PC-9 (cell line): ENCODE data around the gene LMNTD2. TPM values are rescaled to one million over a fixed set of nuclear protein-coding genes. Genes with fewer than 3 reads are reported as not detected.

Experiments
- BruUV-seq: library from RNA; stranded (reverse); fragments of 400-500 nt; replicated peaks from 2 replicates; lab custom pipeline; 2021; lab: Mats Ljungman, UMichigan
- CTCF ChIA-PET: fragments of 300-600 bp; sonication (Branson Sonifier 250); formaldehyde crosslinking; loops from one replicate; lab custom pipeline; 2022; ENCODE audit warnings: antibody characterized with exemption; lab: Charles Lee
- POLR2A ChIA-PET: fragments of 300-600 bp; sonication (Branson Sonifier 250); formaldehyde crosslinking; loops from one replicate; lab custom pipeline; 2022; ENCODE audit warnings: antibody characterized with exemption; ENCODE audit not compliant: unreplicated experiment; lab: Charles Lee
- DNase-seq, 2 experiments: peaks; one replicate each; pipeline versions ENCODE4 v3.0.0 to v3.0.0-alpha.2; 2015 to 2022; ENCODE audit warnings: mixed read lengths in 1 of 2
- H2AFZ ChIP-seq: fragments of 200-600 bp; sonication (generic); 2 replicates; pipeline ENCODE4 v1.8.1; 2017; ENCODE audit warnings: antibody characterized with exemption
- H3F3A ChIP-seq: fragments of 200-600 bp; sonication (generic); 2 replicates; pipeline ENCODE4 v1.8.1; 2017; ENCODE audit warnings: antibody characterized with exemption, mild to moderate bottlenecking, low read depth; ENCODE audit not compliant: insufficient read depth
- H3K27ac ChIP-seq: fragments of 200-600 bp; sonication (generic); 2 replicates; pipeline ENCODE4 v1.6.1; 2016; ENCODE audit warnings: mixed run types
- H3K27me3 ChIP-seq: fragments of 200-600 bp; sonication (generic); 2 replicates; pipeline ENCODE4 v1.6.1; 2016; ENCODE audit warnings: low read depth, mixed run types; ENCODE audit not compliant: insufficient read depth
- H3K36me3 ChIP-seq: fragments of 200-600 bp; sonication (generic); 2 replicates; pipeline ENCODE4 v1.6.1; 2016; ENCODE audit warnings: low read depth, mixed run types
- H3K4me1 ChIP-seq: fragments of 200-600 bp; sonication (generic); replicated peaks from 2 replicates; pipeline ENCODE4 v1.6.1; 2016; ENCODE audit warnings: mixed run types; ENCODE audit not compliant: insufficient read depth
- H3K4me2 ChIP-seq: fragments of 200-600 bp; sonication (generic); 2 replicates; pipeline ENCODE4 v1.6.1; 2017; ENCODE audit warnings: mixed run types
- H3K4me3 ChIP-seq: fragments of 200-600 bp; sonication (generic); 2 replicates; pipeline ENCODE4 v1.6.1; 2016; ENCODE audit warnings: mixed run types
- H3K79me2 ChIP-seq: fragments of 200-600 bp; sonication (generic); 2 replicates; pipeline ENCODE4 v1.6.1; 2017; ENCODE audit warnings: low read depth, mixed run types
- H3K9me2 ChIP-seq: fragments of 200-600 bp; sonication (generic); 2 replicates; pipeline ENCODE4 v1.8.1; 2017; ENCODE audit warnings: mild to moderate bottlenecking; ENCODE audit not compliant: insufficient read depth
- H3K9me3 ChIP-seq: fragments of 200-600 bp; sonication (generic); 2 replicates; pipeline ENCODE4 v1.8.1; 2016; ENCODE audit warnings: low read depth; ENCODE audit not compliant: insufficient read depth
- H4K20me1 ChIP-seq: fragments of 200-600 bp; sonication (generic); 2 replicates; pipeline ENCODE4 v1.8.1; 2017; ENCODE audit not compliant: insufficient read depth
- EZH2 ChIP-seq: fragments of 200-600 bp; sonication (generic); IDR thresholded peaks from 2 replicates; pipeline ENCODE4 v1.8.0; 2017; ENCODE audit warnings: antibody characterized with exemption, low read depth
- intact Hi-C: fragments of 100-400 bp; cut with micrococcal nuclease; formaldehyde crosslinking; loops from one replicate; pipeline ENCODE4 v1.10.0; 2022; ENCODE audit not compliant: unreplicated experiment
- total RNA-seq: library from RNA; stranded (reverse); gene quantifications from 2 replicates; pipeline ENCODE4 v1.2.3, GENCODE V29; 2021
- TF ChIP-seq, protein P1 (sequence below): fragments of 200-600 bp; sonication (generic); conservative IDR thresholded peaks from 2 replicates; pipeline ENCODE4 v1.6.1; 2017; ENCODE audit warnings: mixed run types, antibody characterized with exemption, mild to moderate bottlenecking, moderate library complexity

LMNTD2 gene
- total RNA-seq, 1 experiment from 2014 or later = 16.3 TPM

DNA sequence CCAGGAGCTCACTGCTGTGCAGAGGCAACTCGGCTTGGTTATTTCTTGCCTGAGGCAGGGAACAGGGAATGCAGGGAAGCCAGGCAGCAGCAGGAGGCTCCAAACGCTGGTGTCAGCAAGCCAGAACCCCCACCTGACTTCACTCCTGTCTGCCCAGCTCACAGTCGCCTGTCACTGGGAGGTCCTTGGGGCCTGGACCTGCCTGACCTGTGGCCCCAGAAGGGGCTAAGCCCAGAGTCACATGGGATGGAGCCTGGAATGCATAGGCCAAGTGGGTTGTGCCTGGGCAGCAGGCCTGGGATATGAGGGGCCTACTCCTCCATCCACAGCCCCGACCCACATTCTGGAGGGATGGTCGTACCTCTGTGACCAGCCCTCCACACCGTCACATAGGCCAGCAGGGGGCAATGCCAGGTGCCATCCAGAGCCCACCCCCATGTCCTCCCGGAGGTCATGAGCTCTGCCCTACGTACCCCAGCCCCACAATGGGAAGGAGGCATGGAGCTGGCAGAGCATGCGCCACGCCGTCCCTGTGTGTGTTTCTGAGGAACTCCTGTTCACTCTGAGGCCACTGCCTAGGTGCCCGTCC is 5.5 kb upstream of the LMNTD2 start:
- no peaks in the 10 kb centered on the region; the same call in 1 of the 2 replicates for H3F3A ChIP-seq
- H3K4me3 ChIP-seq = no peak overlapping the region
- no peaks in the 10 kb centered on the region; the same call in 1 of the 2 replicates for H4K20me1 ChIP-seq
- H3K9me2 ChIP-seq = no peaks in the 10 kb centered on the region
- ChIA-PET CTCF (interaction anchor here (0.7 kb wide), 1 partner anchor 177 kb away, joined by 4 read pairs; no protein-coding TSS in a partner anchor), POLR2A (no interaction called here)
- no peak overlapping the region for H2AFZ ChIP-seq
- no peaks in the 10 kb centered on the region for H3K27me3 ChIP-seq
- H3K27ac ChIP-seq = no peak overlapping the region
- TF ChIP-seq EZH2 = no peak
- TF ChIP-seq, protein P1, sequence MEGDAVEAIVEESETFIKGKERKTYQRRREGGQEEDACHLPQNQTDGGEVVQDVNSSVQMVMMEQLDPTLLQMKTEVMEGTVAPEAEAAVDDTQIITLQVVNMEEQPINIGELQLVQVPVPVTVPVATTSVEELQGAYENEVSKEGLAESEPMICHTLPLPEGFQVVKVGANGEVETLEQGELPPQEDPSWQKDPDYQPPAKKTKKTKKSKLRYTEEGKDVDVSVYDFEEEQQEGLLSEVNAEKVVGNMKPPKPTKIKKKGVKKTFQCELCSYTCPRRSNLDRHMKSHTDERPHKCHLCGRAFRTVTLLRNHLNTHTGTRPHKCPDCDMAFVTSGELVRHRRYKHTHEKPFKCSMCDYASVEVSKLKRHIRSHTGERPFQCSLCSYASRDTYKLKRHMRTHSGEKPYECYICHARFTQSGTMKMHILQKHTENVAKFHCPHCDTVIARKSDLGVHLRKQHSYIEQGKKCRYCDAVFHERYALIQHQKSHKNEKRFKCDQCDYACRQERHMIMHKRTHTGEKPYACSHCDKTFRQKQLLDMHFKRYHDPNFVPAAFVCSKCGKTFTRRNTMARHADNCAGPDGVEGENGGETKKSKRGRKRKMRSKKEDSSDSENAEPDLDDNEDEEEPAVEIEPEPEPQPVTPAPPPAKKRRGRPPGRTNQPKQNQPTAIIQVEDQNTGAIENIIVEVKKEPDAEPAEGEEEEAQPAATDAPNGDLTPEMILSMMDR = no peak
- H3K36me3 ChIP-seq = no peaks in the 10 kb centered on the region
- H3K4me2 ChIP-seq = no peak overlapping the region
- no peak for DNase-seq
- no peaks in the 10 kb centered on the region for H3K9me3 ChIP-seq
- intact Hi-C loops = loop anchor here (10.0 kb wide), 1 partner anchor 159 kb away; no protein-coding TSS in a partner anchor
- BruUV-seq = no TSS peak
- 0 out of 2 replicates have a peak, but pooled peaks cover 6% of the 10 kb centered on the region for H3K4me1 ChIP-seq
- peaks cover 10% of the 10 kb centered on the region; the same call in 1 of the 2 replicates for H3K79me2 ChIP-seq

DNA sequence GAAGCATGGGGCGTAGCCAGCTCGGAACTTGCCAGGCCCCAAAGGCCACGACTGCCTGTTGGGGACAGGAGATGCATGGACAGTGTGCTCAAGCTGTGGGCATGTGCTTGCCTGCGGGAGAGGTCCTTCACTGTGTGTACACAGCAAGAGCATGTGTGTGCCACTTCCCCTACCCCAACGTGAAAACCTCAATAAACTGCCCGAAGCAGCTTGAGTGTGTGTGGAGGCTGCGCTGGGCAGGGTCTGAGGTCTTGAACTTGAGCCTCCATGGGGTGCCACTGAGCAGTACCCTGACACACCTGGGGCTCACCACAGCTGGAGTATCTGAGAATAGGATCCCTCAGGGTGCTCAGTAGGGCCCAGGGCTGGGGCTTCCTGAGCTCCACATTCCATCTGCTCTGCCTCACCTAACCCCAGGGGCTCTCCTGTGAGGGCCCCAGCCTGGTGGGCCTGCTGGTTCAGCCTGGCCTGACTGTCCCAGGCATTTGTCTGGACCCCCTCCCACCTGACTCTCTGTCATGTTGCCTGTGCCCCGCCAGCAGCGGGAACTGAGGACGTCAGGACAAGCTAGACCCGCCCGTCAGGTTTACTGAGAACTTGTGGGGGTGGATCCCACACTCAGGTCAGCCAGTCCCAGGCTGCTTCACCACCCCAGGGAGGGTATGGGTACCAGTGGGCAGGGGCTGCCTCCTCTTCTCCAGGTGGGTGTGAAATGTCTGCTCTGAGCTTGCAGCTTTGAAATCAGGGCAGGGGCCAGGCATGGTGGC is 3.5 kb upstream of the LMNTD2 start:
- peak; percentile 48 to 57 for DNase-seq
- Histone ChIP-seq H4K20me1 (no peaks in the 10 kb centered on the region; the same call in 1 of the 2 replicates), H3K4me1 (0 out of 2 replicates have a peak, but pooled peaks cover under 1% of the 10 kb centered on the region), H3K4me2 (no peak overlapping the region), H3K9me2 (no peaks in the 10 kb centered on the region), H3K36me3 (no peaks in the 10 kb centered on the region), H3K4me3 (no peak overlapping the region), H3F3A (peaks cover 4% of the 10 kb centered on the region; the same call in 1 of the 2 replicates), H3K27ac (no peak overlapping the region), H3K27me3 (no peaks in the 10 kb centered on the region), H3K9me3 (no peaks in the 10 kb centered on the region), H2AFZ (no peak overlapping the region), H3K79me2 (peaks cover 10% of the 10 kb centered on the region; the same call in 1 of the 2 replicates)
- ChIA-PET POLR2A (interaction anchor here (0.5 to 0.6 kb wide), 2 partner anchors 141 to 143 kb away, joined by 5 read pairs; no protein-coding TSS in a partner anchor), CTCF (no interaction called here)
- BruUV-seq = no TSS peak
- intact Hi-C loops = loop anchor here (10.0 kb wide), 1 partner anchor 161 kb away; no protein-coding TSS in a partner anchor
- TF ChIP-seq, protein P1 = no peak

DNA sequence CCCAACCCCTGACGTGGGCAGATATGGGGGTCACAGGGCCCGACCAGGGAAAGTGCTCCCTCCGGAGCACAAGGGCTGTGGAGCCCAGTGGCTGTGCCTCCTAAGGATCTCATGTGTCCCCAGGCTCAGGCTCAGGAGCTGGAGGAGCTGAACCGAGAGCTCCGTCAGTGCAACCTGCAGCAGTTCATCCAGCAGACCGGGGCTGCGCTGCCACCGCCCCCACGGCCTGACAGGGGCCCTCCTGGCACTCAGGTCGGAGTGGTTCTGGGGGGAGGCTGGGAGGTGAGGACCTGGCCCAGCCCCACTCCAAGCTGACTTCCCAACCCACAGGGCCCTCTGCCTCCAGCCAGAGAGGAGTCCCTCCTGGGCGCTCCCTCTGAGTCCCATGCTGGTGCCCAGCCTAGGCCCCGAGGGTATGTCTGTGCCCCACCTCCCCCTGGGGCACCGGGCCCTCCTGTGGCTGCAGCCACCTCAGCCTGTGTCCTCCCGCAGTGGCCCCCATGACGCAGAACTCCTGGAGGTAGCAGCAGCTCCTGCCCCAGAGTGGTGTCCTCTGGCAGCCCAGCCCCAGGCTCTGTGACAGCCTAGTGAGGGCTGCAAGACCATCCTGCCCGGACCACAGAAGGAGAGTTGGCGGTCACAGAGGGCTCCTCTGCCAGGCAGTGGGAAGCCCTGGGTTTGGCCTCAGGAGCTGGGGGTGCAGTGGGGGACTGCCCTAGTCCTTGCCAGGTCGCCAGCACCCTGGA is 2.7 kb upstream of the LMNTD2 start:
- intact Hi-C loops = loop anchor here (10.0 kb wide), 1 partner anchor 162 kb away; no protein-coding TSS in a partner anchor
- no TSS peak for BruUV-seq

More for the DNA sequence above, 2.7 kb upstream of the LMNTD2 start:
- Histone ChIP-seq H3K27me3 (no peaks in the 10 kb centered on the region), H3K4me2 (no peak overlapping the region), H3F3A (peaks cover 4% of the 10 kb centered on the region; the same call in 1 of the 2 replicates), H3K4me1 (no peaks in the 10 kb centered on the region), H3K9me3 (no peaks in the 10 kb centered on the region), H3K4me3 (no peak overlapping the region), H3K27ac (no peak overlapping the region), H3K36me3 (no peaks in the 10 kb centered on the region), H3K9me2 (no peaks in the 10 kb centered on the region), H4K20me1 (no peaks in the 10 kb centered on the region; the same call in 1 of the 2 replicates), H2AFZ (no peak overlapping the region), H3K79me2 (peaks cover 10% of the 10 kb centered on the region; the same call in 1 of the 2 replicates)
- ChIA-PET POLR2A (no interaction called here), CTCF (no interaction called here)
- DNase-seq = no peak
- no peak for TF ChIP-seq EZH2
- TF ChIP-seq, protein P1 = no peak
